ENCODE data around the gene PTPRQ.
A peak's percentile ranks its signal among the peaks of the same experiment; 100 is the strongest.

Gene PTPRQ

DNA sequence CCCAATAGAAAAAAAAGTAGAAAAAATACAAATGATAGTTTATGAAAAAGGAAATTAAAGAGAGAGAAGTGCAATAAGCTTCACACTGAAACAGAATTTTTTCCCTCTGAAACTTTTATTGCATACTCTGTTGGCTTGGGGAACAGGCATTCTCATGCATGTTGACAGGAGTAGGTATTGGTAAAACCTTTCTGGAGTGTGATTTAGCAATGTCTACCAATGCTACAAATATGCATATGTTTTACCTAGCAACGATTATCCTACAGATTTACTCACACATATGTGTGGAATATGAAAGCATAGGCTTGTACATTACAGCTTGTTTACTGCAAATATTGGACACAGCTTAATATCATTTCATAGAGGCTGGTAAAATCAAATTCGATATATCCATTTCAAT lies 137.7 kb downstream of the PTPRQ start:
- TF ChIP-seq GLIS3 (CRISPR knock-in tag; IDR thresholded peaks at IDR 0.05): no peak
- TF ChIP-seq BACH2 (CRISPR knock-in tag; IDR thresholded peaks at IDR 0.05; ENCODE audit: borderline replicate concordance): no peak
- no peak for TF ChIP-seq ZNF70 (CRISPR knock-in tag; IDR thresholded peaks at IDR 0.05)
- TF ChIP-seq TCF4 (CRISPR knock-in tag; IDR thresholded peaks at IDR 0.05; ENCODE audit: borderline replicate concordance): no peak
- TF ChIP-seq ZFP3 (CRISPR knock-in tag; IDR thresholded peaks at IDR 0.05): no peak
- no peak for TF ChIP-seq ZC3H10 (CRISPR knock-in tag; IDR thresholded peaks at IDR 0.05)
- TF ChIP-seq ESRRG (CRISPR knock-in tag; IDR thresholded peaks at IDR 0.05): no peak
- TF ChIP-seq CSDC2 (CRISPR knock-in tag; IDR thresholded peaks at IDR 0.05): no peak
- no peak for TF ChIP-seq ZNF565 (CRISPR knock-in tag; conservative IDR thresholded peaks at IDR 0.05; ENCODE audit: low read depth)
- no peak for ATAC-seq

DNA sequence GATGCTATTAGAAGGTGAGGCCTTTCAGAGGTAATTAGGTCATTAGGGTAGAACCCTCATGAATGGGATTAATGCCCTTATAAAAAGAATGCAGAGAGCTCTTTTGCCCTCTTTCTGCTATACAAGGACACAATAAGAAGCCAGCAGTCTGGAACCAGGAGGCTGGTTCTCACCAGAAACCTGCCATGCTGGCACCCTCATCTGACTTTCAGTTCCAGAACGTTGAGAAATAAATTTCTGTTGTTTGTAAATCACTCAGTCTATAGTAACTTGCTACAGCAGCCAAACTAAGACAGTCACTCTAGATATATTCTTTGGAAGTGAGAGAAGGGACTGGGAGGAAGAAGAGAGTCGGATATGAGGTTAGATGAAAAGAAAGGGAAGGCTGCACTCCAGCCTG lies 138.4 kb downstream of the PTPRQ start:
- no peak for ATAC-seq
- no peak for TF ChIP-seq ZC3H10 (CRISPR knock-in tag; IDR thresholded peaks at IDR 0.05)
- no peak for TF ChIP-seq ESRRG (CRISPR knock-in tag; IDR thresholded peaks at IDR 0.05)
- TF ChIP-seq ARNTL (CRISPR knock-in tag; IDR thresholded peaks at IDR 0.05; ENCODE audit: borderline replicate concordance, low read depth): no peak
- TF ChIP-seq BACH2 (CRISPR knock-in tag; IDR thresholded peaks at IDR 0.05; ENCODE audit: borderline replicate concordance): no peak
- no peak for TF ChIP-seq ZFP3 (CRISPR knock-in tag; IDR thresholded peaks at IDR 0.05)
- no peak for TF ChIP-seq ISL1 (CRISPR knock-in tag; IDR thresholded peaks at IDR 0.05)
- TF ChIP-seq GLIS3 (CRISPR knock-in tag; IDR thresholded peaks at IDR 0.05): no peak
- no peak for TF ChIP-seq ZFP30 (CRISPR knock-in tag; IDR thresholded peaks at IDR 0.05)
- TF ChIP-seq, protein P1, sequence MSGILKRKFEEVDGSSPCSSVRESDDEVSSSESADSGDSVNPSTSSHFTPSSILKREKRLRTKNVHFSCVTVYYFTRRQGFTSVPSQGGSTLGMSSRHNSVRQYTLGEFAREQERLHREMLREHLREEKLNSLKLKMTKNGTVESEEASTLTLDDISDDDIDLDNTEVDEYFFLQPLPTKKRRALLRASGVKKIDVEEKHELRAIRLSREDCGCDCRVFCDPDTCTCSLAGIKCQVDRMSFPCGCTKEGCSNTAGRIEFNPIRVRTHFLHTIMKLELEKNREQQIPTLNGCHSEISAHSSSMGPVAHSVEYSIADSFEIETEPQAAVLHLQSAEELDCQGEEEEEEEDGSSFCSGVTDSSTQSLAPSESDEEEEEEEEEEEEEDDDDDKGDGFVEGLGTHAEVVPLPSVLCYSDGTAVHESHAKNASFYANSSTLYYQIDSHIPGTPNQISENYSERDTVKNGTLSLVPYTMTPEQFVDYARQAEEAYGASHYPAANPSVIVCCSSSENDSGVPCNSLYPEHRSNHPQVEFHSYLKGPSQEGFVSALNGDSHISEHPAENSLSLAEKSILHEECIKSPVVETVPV (CRISPR knock-in tag; IDR thresholded peaks at IDR 0.05): no peak

DNA sequence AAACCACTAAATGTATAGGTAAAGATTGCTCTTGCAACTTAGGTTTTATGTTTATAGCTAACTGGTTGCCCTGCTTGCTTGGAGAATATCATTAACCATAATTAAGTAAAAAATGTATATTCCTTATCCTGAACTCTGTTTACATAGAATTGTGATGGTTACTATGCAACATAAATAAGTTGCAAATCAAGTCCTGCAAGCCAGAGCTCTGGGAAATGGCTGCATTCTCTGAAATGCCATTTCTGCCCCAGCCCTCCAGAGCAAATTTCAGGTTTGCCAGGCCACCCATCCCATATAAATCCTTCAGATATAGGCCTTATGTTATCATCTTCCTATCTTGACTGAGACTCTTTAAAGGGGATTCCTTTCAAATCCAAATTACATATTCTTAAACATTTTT lies 145.0 kb downstream of the PTPRQ start:
- TF ChIP-seq, protein P1 (CRISPR knock-in tag; IDR thresholded peaks at IDR 0.05): no peak
- TF ChIP-seq ZNF70 (CRISPR knock-in tag; IDR thresholded peaks at IDR 0.05): no peak
- TF ChIP-seq ESRRG (CRISPR knock-in tag; IDR thresholded peaks at IDR 0.05): no peak
- TF ChIP-seq ZNF565 (CRISPR knock-in tag; conservative IDR thresholded peaks at IDR 0.05; ENCODE audit: low read depth): no peak
- TF ChIP-seq, protein P2, sequence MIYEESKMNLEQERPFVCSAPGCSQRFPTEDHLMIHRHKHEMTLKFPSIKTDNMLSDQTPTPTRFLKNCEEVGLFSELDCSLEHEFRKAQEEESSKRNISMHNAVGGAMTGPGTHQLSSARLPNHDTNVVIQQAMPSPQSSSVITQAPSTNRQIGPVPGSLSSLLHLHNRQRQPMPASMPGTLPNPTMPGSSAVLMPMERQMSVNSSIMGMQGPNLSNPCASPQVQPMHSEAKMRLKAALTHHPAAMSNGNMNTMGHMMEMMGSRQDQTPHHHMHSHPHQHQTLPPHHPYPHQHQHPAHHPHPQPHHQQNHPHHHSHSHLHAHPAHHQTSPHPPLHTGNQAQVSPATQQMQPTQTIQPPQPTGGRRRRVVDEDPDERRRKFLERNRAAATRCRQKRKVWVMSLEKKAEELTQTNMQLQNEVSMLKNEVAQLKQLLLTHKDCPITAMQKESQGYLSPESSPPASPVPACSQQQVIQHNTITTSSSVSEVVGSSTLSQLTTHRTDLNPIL (CRISPR knock-in tag; IDR thresholded peaks at IDR 0.05; ENCODE audit: low read depth): no peak
- TF ChIP-seq CSDC2 (CRISPR knock-in tag; IDR thresholded peaks at IDR 0.05): no peak
- TF ChIP-seq PPARA (CRISPR knock-in tag; IDR thresholded peaks at IDR 0.05; ENCODE audit: borderline replicate concordance): no peak
- no peak for TF ChIP-seq TCF4 (CRISPR knock-in tag; IDR thresholded peaks at IDR 0.05; ENCODE audit: borderline replicate concordance)
- TF ChIP-seq, protein P3, sequence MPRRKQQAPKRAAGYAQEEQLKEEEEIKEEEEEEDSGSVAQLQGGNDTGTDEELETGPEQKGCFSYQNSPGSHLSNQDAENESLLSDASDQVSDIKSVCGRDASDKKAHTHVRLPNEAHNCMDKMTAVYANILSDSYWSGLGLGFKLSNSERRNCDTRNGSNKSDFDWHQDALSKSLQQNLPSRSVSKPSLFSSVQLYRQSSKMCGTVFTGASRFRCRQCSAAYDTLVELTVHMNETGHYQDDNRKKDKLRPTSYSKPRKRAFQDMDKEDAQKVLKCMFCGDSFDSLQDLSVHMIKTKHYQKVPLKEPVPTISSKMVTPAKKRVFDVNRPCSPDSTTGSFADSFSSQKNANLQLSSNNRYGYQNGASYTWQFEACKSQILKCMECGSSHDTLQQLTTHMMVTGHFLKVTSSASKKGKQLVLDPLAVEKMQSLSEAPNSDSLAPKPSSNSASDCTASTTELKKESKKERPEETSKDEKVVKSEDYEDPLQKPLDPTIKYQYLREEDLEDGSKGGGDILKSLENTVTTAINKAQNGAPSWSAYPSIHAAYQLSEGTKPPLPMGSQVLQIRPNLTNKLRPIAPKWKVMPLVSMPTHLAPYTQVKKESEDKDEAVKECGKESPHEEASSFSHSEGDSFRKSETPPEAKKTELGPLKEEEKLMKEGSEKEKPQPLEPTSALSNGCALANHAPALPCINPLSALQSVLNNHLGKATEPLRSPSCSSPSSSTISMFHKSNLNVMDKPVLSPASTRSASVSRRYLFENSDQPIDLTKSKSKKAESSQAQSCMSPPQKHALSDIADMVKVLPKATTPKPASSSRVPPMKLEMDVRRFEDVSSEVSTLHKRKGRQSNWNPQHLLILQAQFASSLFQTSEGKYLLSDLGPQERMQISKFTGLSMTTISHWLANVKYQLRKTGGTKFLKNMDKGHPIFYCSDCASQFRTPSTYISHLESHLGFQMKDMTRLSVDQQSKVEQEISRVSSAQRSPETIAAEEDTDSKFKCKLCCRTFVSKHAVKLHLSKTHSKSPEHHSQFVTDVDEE (CRISPR knock-in tag; IDR thresholded peaks at IDR 0.05): no peak
- TF ChIP-seq ZFP3 (CRISPR knock-in tag; IDR thresholded peaks at IDR 0.05): no peak
- ATAC-seq: peak; percentile 31; the same call in 2 of the 3 replicates

DNA sequence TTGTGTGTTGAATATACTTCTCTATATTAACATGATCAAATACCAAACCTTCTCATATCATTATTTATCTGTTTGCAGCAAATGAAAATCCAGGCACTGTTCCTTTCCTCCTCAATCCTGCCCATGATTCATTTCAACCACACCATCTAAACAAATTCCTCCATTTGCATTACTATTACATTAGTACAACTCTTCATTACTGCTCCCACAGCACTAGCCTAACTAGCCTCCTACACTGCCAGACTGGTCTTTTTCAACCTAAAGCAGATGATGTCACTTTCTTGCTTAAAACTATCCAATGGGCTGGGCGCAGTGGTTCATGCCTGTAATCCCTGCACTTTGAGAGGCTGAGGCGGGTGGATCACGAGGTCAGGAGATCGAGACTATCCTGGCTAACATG lies 146.1 kb downstream of the PTPRQ start:
- no peak for TF ChIP-seq ZFP30 (CRISPR knock-in tag; IDR thresholded peaks at IDR 0.05)
- TF ChIP-seq TCF4 (CRISPR knock-in tag; IDR thresholded peaks at IDR 0.05; ENCODE audit: borderline replicate concordance): no peak
- no peak for TF ChIP-seq OSR1 (CRISPR knock-in tag; IDR thresholded peaks at IDR 0.05)
- no peak for TF ChIP-seq ZNF8 (CRISPR knock-in tag; IDR thresholded peaks at IDR 0.05)
- TF ChIP-seq, protein P3 (CRISPR knock-in tag; IDR thresholded peaks at IDR 0.05): no peak
- TF ChIP-seq ISL1 (CRISPR knock-in tag; IDR thresholded peaks at IDR 0.05): no peak
- TF ChIP-seq, protein P1 (CRISPR knock-in tag; IDR thresholded peaks at IDR 0.05): no peak
- TF ChIP-seq ESRRG (CRISPR knock-in tag; IDR thresholded peaks at IDR 0.05): no peak
- TF ChIP-seq BACH2 (CRISPR knock-in tag; IDR thresholded peaks at IDR 0.05; ENCODE audit: borderline replicate concordance): no peak
- TF ChIP-seq RARB (CRISPR knock-in tag; IDR thresholded peaks at IDR 0.05): no peak
- TF ChIP-seq, protein P4, sequence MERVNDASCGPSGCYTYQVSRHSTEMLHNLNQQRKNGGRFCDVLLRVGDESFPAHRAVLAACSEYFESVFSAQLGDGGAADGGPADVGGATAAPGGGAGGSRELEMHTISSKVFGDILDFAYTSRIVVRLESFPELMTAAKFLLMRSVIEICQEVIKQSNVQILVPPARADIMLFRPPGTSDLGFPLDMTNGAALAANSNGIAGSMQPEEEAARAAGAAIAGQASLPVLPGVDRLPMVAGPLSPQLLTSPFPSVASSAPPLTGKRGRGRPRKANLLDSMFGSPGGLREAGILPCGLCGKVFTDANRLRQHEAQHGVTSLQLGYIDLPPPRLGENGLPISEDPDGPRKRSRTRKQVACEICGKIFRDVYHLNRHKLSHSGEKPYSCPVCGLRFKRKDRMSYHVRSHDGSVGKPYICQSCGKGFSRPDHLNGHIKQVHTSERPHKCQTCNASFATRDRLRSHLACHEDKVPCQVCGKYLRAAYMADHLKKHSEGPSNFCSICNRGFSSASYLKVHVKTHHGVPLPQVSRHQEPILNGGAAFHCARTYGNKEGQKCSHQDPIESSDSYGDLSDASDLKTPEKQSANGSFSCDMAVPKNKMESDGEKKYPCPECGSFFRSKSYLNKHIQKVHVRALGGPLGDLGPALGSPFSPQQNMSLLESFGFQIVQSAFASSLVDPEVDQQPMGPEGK (CRISPR knock-in tag; IDR thresholded peaks at IDR 0.05; ENCODE audit: borderline replicate concordance): no peak
- no peak for TF ChIP-seq ARNTL (CRISPR knock-in tag; IDR thresholded peaks at IDR 0.05; ENCODE audit: borderline replicate concordance, low read depth)
- no peak for TF ChIP-seq ZC3H10 (CRISPR knock-in tag; IDR thresholded peaks at IDR 0.05)
- TF ChIP-seq ZFP3 (CRISPR knock-in tag; IDR thresholded peaks at IDR 0.05): no peak
- no peak for TF ChIP-seq PPARA (CRISPR knock-in tag; IDR thresholded peaks at IDR 0.05; ENCODE audit: borderline replicate concordance)
- no peak for TF ChIP-seq ZNF70 (CRISPR knock-in tag; IDR thresholded peaks at IDR 0.05)
- TF ChIP-seq GLIS3 (CRISPR knock-in tag; IDR thresholded peaks at IDR 0.05): no peak
- ATAC-seq: no peak
